Coronary artery (tissue), 2 donors: ENCODE results near the gene SLC25A23.

Source experiments
- DNase-seq: peaks from one replicate; pipeline ENCODE4 v3.0.0-alpha.2; 2017; ENCODE audit warnings: low spot score
- H3K27ac ChIP-seq, 2 donors: fragments of 200-600 bp; sonication (generic); one replicate each; pipeline ENCODE4 v1.5.1; 2016 to 2019
- H3K4me3 ChIP-seq: fragments of 200-600 bp; sonication (generic); 2 replicates; pipeline ENCODE4 v1.5.1; 2016; ENCODE audit warnings: mild to moderate bottlenecking, moderate library complexity
- TF ChIP-seq, protein P1 (sequence below): fragments of 200-600 bp; sonication (generic); IDR thresholded peaks from one replicate; pipeline ENCODE4 v1.5.1; 2019; ENCODE audit warnings: antibody characterized with exemption

SLC25A23 gene

DNA sequence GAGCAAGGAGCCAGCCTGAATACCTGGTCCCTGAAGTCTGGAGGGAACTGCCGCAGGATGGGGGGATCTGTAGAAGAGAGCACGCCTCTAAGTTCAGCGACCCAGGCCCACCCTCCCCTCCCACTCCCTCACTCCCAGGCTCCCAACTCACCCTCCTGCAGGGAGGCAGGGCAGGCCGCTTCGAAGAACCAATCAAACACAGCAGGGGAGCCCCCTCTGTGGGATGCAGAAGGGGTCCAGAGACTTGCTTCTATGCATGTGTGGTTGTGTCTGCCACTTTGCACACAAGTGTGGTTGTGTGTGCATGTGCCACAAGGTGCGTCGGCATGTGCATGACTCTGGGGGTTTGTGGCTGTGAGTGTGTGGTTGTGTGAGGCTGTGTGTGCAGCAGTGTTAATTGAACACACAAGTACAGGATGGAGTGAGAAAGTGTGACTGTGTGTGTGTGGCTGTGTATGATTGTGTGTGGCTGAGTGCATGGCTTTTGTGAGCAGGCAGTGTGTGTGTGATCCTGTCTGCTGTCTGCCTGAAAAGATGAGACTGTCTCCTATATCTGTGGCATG lies 20.3 kb upstream of the SLC25A23 start:
- Histone ChIP-seq H3K4me3 (no peak overlapping the region), H3K27ac (no peak overlapping the region)
- TF ChIP-seq, protein P1, sequence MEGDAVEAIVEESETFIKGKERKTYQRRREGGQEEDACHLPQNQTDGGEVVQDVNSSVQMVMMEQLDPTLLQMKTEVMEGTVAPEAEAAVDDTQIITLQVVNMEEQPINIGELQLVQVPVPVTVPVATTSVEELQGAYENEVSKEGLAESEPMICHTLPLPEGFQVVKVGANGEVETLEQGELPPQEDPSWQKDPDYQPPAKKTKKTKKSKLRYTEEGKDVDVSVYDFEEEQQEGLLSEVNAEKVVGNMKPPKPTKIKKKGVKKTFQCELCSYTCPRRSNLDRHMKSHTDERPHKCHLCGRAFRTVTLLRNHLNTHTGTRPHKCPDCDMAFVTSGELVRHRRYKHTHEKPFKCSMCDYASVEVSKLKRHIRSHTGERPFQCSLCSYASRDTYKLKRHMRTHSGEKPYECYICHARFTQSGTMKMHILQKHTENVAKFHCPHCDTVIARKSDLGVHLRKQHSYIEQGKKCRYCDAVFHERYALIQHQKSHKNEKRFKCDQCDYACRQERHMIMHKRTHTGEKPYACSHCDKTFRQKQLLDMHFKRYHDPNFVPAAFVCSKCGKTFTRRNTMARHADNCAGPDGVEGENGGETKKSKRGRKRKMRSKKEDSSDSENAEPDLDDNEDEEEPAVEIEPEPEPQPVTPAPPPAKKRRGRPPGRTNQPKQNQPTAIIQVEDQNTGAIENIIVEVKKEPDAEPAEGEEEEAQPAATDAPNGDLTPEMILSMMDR = no peak
- DNase-seq = no peak

DNA sequence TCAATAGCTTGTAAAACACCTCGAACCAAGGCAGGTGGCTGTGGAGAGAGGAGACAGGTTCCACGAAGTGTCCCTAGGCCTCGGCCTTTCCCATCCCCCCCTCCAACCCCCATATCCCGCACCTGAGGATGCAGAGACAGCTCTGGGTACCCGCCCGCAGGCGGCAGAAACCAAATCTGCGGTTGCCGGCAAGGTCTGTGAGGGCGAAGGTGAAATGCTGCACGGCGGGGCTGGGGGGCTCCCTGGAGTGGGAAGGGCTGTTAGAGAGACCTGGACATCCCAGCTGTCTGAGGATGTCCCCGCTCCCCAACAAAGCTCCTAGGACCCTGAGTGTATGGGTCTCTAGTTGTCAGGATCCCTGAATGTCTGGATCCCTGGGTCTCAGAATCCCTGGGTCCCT lies 19.2 kb upstream of the SLC25A23 start:
- no peak for DNase-seq
- Histone ChIP-seq H3K27ac (no peak overlapping the region), H3K4me3 (no peak overlapping the region)
- TF ChIP-seq, protein P1 = no peak

DNA sequence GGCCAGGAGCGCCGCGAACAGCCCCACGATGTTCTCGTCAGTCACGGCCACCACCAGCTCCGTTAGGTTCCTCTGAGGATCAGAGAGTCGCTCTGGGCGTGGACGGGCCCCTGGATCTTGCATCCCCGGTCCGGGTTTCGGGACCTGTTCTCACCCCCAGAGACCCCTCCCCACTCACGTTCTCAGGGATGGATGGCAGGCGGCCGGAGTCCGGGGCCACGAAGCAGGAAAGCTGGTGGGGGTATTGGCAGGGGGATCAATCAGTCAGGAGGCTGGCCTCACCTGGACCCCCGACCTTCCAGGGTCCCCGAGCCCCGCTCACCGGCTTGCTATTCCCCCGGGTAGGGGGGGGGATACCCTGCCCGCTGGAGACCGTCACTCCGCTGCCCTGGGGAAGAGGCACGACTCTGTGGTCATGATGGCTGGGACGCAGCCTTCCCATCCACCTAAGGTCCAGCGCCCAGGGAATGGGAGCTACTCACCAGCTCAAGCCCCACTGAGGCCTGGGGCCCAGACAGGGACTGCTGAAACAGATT lies 17.4 kb upstream of the SLC25A23 start:
- no peak overlapping the region for H3K27ac ChIP-seq
- TF ChIP-seq, protein P1 = no peak
- peak overlapping the region; percentile 35 for H3K4me3 ChIP-seq
- no peak for DNase-seq

DNA sequence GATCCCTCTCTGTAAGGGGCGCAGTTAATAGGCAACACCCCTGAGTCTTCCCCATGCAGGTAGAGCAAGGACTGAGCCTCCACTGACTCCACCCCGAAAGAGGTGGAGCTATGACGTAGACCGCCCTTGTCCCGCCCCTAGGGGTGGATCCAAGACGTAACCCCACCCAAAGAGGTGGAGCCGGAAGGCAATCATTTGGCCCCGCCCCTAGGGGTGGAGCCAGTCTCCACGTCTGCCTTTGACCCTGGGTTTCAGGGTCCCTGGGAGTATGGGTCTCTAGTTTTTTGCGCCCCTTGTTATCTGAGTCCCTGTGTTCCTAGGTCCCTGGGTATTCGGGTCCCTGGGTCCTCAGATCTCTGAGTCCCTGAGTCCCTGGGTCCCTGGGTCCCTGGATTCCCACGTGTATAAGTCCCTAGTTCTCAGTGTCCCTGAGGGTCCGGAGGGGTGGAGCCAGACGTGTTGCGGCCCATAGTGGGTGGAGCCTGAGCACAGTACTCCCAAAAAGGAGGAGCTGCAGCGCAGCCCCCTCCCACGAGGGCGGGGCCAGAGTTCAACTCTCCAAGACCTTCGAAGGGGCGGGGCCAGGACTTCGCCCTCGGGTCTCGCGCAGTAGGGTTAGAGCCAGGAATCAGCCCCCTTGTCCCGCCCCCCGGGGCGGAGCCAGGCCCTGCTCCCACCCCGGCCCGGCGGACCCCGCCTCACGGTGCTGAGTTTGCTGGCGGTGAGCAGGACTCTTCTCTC lies 16.7 kb upstream of the SLC25A23 start:
- no peak for DNase-seq
- Histone ChIP-seq H3K4me3 (peak overlapping the region; percentile 35), H3K27ac (no peak overlapping the region)
- TF ChIP-seq, protein P1 = no peak

DNA sequence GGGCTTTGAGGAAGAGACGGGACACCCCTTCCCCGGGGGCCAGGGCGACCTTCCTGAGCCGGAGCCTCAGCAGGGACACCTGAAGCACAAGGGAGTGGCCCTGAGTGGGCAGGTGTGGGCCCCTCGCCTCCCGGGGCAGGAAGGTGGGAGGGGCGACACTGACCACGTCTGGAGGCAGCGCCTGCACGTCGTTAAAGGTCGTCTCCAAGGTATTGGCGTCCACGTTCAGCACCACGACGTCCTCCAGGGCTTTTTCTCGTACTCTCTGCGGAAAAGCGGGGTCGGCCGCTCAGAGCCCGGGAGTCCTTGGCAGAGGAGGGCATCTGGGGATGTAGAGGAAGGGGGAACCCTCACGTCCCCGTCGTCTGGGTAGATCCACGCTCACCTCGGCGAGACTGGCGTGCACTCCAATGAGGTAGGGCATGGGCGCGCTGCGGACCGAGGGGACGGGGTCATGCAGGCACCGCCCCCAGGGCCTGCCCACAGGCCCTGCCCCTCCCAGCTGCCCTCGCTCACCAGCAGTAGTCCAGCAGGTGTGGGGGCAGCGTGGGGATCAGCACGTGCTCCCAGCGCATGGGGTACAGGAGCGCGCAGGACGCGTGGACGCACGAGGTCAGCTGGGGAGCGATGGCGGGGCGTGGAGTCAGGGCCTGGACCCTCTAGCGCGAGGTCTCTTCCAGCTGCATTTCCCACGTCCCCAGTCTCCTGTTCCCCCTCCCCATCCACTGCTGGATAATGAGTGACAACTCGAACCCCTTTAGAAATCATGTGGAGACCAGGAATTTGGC lies 15.9 kb upstream of the SLC25A23 start:
- TF ChIP-seq, protein P1 = no peak
- no peak for DNase-seq
- no peak overlapping the region for H3K27ac ChIP-seq
- H3K4me3 ChIP-seq = peak overlapping the region; percentile 21

DNA sequence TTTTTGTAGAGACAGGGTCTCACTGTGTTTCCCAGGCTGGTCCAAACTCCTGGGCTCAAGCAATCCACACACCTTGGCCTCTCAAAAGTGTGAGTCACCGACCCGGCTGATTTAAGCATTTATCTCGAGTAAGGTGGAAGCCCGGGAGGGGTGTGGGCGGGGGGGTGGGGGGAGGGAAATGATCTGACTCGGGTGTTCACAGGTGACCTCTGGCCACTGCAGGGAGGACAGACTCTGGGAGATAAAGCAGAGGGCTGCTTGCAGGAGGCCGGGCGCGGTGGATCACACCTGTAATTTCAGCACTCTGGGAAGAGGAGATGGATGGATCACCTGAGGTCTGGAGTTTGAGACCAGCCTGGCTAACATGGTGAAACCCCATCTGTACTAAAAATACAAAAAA lies 14.1 kb upstream of the SLC25A23 start:
- no peak for DNase-seq
- Histone ChIP-seq H3K27ac (no peak overlapping the region), H3K4me3 (no peak overlapping the region)
- TF ChIP-seq, protein P1 = no peak
